ENCODE measurements around the gene ANKRD28.
"Not testable (repeated sequence)": the region's sequence is repeated elsewhere in the genome, so short reads cannot be mapped to it uniquely, and the experiment has no call there.

ANKRD28 gene

GRCh38 chr3:15781637-15782402 lies 16.0 kb downstream of the ANKRD28 start:
- peaks cover 3% of the 10 kb centered on the region for H3K4me1 ChIP-seq (ENCODE audit: insufficient read depth, low read length)
- no peaks in the 10 kb centered on the region for H3K36me3 ChIP-seq (ENCODE audit: insufficient read depth, low read length)
- H2AFZ ChIP-seq (ENCODE audit: low read depth, low read length) = no peak overlapping the region
- peaks cover 3% of the 10 kb centered on the region for H3K9me3 ChIP-seq (ENCODE audit: low read length)
- no peak overlapping the region for H3K4me3 ChIP-seq (ENCODE audit: low read length)
- no peaks in the 10 kb centered on the region for H3K27me3 ChIP-seq (ENCODE audit: insufficient read depth, low read length)

- Histone ChIP-seq H3K27me3 (ENCODE audit: insufficient read depth, low read length) (no peaks in the 10 kb centered on the region), H2AFZ (ENCODE audit: low read depth, low read length) (no peak overlapping the region), H3K4me1 (ENCODE audit: insufficient read depth, low read length) (peaks cover 3% of the 10 kb centered on the region), H3K9me3 (ENCODE audit: low read length) (peaks cover 3% of the 10 kb centered on the region), H3K4me3 (ENCODE audit: low read length) (no peak overlapping the region), H3K36me3 (ENCODE audit: insufficient read depth, low read length) (no peaks in the 10 kb centered on the region)
Measured at GRCh38 chr3:15781131-15781530, 16.6 kb downstream of the ANKRD28 start.

- Histone ChIP-seq H3K4me3 (ENCODE audit: low read length) (no peak overlapping the region), H3K4me1 (ENCODE audit: insufficient read depth, low read length) (no peaks in the 10 kb centered on the region), H2AFZ (ENCODE audit: low read depth, low read length) (no peak overlapping the region), H3K27me3 (ENCODE audit: insufficient read depth, low read length) (no peaks in the 10 kb centered on the region), H3K9me3 (ENCODE audit: low read length) (peaks cover 3% of the 10 kb centered on the region), H3K36me3 (ENCODE audit: insufficient read depth, low read length) (no peaks in the 10 kb centered on the region)
Measured at GRCh38 chr3:15779111-15779510, 18.7 kb downstream of the ANKRD28 start.

GRCh38 chr3:15778332-15778858 lies 19.4 kb downstream of the ANKRD28 start:
- no peak overlapping the region for H2AFZ ChIP-seq (ENCODE audit: low read depth, low read length)
- peaks cover 3% of the 10 kb centered on the region for H3K9me3 ChIP-seq (ENCODE audit: low read length)
- no peak overlapping the region for H3K4me3 ChIP-seq (ENCODE audit: low read length)
- no peaks in the 10 kb centered on the region for H3K4me1 ChIP-seq (ENCODE audit: insufficient read depth, low read length)
- no peaks in the 10 kb centered on the region for H3K36me3 ChIP-seq (ENCODE audit: insufficient read depth, low read length)
- H3K27me3 ChIP-seq (ENCODE audit: insufficient read depth, low read length) = no peaks in the 10 kb centered on the region

- H2AFZ ChIP-seq (ENCODE audit: low read depth, low read length); H3K9me3 ChIP-seq (ENCODE audit: low read length); H3K36me3 ChIP-seq (ENCODE audit: insufficient read depth, low read length); H3K4me1 ChIP-seq (ENCODE audit: insufficient read depth, low read length); H3K27me3 ChIP-seq (ENCODE audit: insufficient read depth, low read length); H3K4me3 ChIP-seq (ENCODE audit: low read length): not testable (repeated sequence)
Measured at GRCh38 chr3:15774931-15775560, 22.7 kb downstream of the ANKRD28 start.

GRCh38 chr3:15771444-15771843 lies 26.3 kb downstream of the ANKRD28 start:
- Histone ChIP-seq H2AFZ (ENCODE audit: low read depth, low read length) (no peak overlapping the region), H3K36me3 (ENCODE audit: insufficient read depth, low read length) (no peaks in the 10 kb centered on the region), H3K4me3 (ENCODE audit: low read length) (no peak overlapping the region), H3K4me1 (ENCODE audit: insufficient read depth, low read length) (peaks cover 4% of the 10 kb centered on the region), H3K27me3 (ENCODE audit: insufficient read depth, low read length) (no peaks in the 10 kb centered on the region), H3K9me3 (ENCODE audit: low read length) (no peaks in the 10 kb centered on the region)

GRCh38 chr3:15769256-15769915 lies 28.4 kb downstream of the ANKRD28 start:
- Histone ChIP-seq H3K36me3 (ENCODE audit: insufficient read depth, low read length) (no peaks in the 10 kb centered on the region), H2AFZ (ENCODE audit: low read depth, low read length) (no peak overlapping the region), H3K4me3 (ENCODE audit: low read length) (no peak overlapping the region), H3K4me1 (ENCODE audit: insufficient read depth, low read length) (peaks cover 4% of the 10 kb centered on the region), H3K27me3 (ENCODE audit: insufficient read depth, low read length) (no peaks in the 10 kb centered on the region), H3K9me3 (ENCODE audit: low read length) (no peaks in the 10 kb centered on the region)

- peaks cover 4% of the 10 kb centered on the region for H3K4me1 ChIP-seq (ENCODE audit: insufficient read depth, low read length)
- H3K9me3 ChIP-seq (ENCODE audit: low read length) = no peaks in the 10 kb centered on the region
- H3K36me3 ChIP-seq (ENCODE audit: insufficient read depth, low read length) = no peaks in the 10 kb centered on the region
- H2AFZ ChIP-seq (ENCODE audit: low read depth, low read length) = no peak overlapping the region
- no peak overlapping the region for H3K4me3 ChIP-seq (ENCODE audit: low read length)
- no peaks in the 10 kb centered on the region for H3K27me3 ChIP-seq (ENCODE audit: insufficient read depth, low read length)
Measured at GRCh38 chr3:15768421-15769255, 29.1 kb downstream of the ANKRD28 start.

GRCh38 chr3:15766406-15766805 lies 31.4 kb downstream of the ANKRD28 start:
- no peak overlapping the region for H3K4me3 ChIP-seq (ENCODE audit: low read length)
- peaks cover 4% of the 10 kb centered on the region for H3K4me1 ChIP-seq (ENCODE audit: insufficient read depth, low read length)
- H2AFZ ChIP-seq (ENCODE audit: low read depth, low read length) = no peak overlapping the region
- no peaks in the 10 kb centered on the region for H3K36me3 ChIP-seq (ENCODE audit: insufficient read depth, low read length)
- H3K9me3 ChIP-seq (ENCODE audit: low read length) = no peaks in the 10 kb centered on the region
- H3K27me3 ChIP-seq (ENCODE audit: insufficient read depth, low read length) = no peaks in the 10 kb centered on the region

GRCh38 chr3:15758295-15758694 lies 39.5 kb downstream of the ANKRD28 start:
- Histone ChIP-seq H3K4me1 (ENCODE audit: insufficient read depth, low read length) (peaks cover 9% of the 10 kb centered on the region), H3K9me3 (ENCODE audit: low read length) (no peaks in the 10 kb centered on the region), H3K4me3 (ENCODE audit: low read length) (no peak overlapping the region), H2AFZ (ENCODE audit: low read depth, low read length) (no peak overlapping the region), H3K36me3 (ENCODE audit: insufficient read depth, low read length) (no peaks in the 10 kb centered on the region), H3K27me3 (ENCODE audit: insufficient read depth, low read length) (no peaks in the 10 kb centered on the region)

- H3K4me3 ChIP-seq (ENCODE audit: low read length) = no peak overlapping the region
- H3K27me3 ChIP-seq (ENCODE audit: insufficient read depth, low read length) = no peaks in the 10 kb centered on the region
- H3K9me3 ChIP-seq (ENCODE audit: low read length) = no peaks in the 10 kb centered on the region
- no peaks in the 10 kb centered on the region for H3K36me3 ChIP-seq (ENCODE audit: insufficient read depth, low read length)
- no peak overlapping the region for H2AFZ ChIP-seq (ENCODE audit: low read depth, low read length)
- peaks cover 9% of the 10 kb centered on the region for H3K4me1 ChIP-seq (ENCODE audit: insufficient read depth, low read length)
Measured at GRCh38 chr3:15757824-15758223, 40.0 kb downstream of the ANKRD28 start.

GRCh38 chr3:15756505-15756904 lies 41.3 kb downstream of the ANKRD28 start:
- no peaks in the 10 kb centered on the region for H3K27me3 ChIP-seq (ENCODE audit: insufficient read depth, low read length)
- H3K4me3 ChIP-seq (ENCODE audit: low read length) = no peak overlapping the region
- no peak overlapping the region for H2AFZ ChIP-seq (ENCODE audit: low read depth, low read length)
- no peaks in the 10 kb centered on the region for H3K36me3 ChIP-seq (ENCODE audit: insufficient read depth, low read length)
- H3K9me3 ChIP-seq (ENCODE audit: low read length) = no peaks in the 10 kb centered on the region
- peaks cover 9% of the 10 kb centered on the region for H3K4me1 ChIP-seq (ENCODE audit: insufficient read depth, low read length)

All from neuron (in vitro differentiated cells).